Testis (tissue), 3 donors: ENCODE results near the gene NDUFA3. TPM values are rescaled to one million over a fixed set of nuclear protein-coding genes. Genes with fewer than 3 reads are reported as not detected.
"Not testable (repeated sequence)": the region's sequence is repeated elsewhere in the genome, so short reads cannot be mapped to it uniquely, and the experiment has no call there.

Experiments used
- DNase-seq: peaks from one replicate; pipeline ENCODE4 v3.0.0-alpha.2; 2019
- H3K27ac ChIP-seq, 2 donors: fragments of 200-600 bp; sonication (generic); one replicate each; pipeline ENCODE4 v1.5.1; 2019
- H3K27me3 ChIP-seq: fragments of 200-600 bp; sonication (generic); one replicate; pipeline ENCODE4 v1.5.1; 2019
- H3K36me3 ChIP-seq: fragments of 200-600 bp; sonication (generic); one replicate; pipeline ENCODE4 v1.5.1; 2017; ENCODE audit warnings: low read depth; ENCODE audit errors: missing control alignments
- H3K4me1 ChIP-seq: fragments of 200-600 bp; sonication (generic); one replicate; pipeline ENCODE4 v1.5.1; 2019
- H3K4me3 ChIP-seq, 2 donors: fragments of 200-600 bp; sonication (generic); one replicate each; pipeline ENCODE4 v1.5.1; 2017 to 2019
- H3K9me3 ChIP-seq: fragments of 200-600 bp; sonication (generic); one replicate; pipeline ENCODE4 v1.5.1; 2017
- POLR2A ChIP-seq: fragments of 450-650 bp; IDR thresholded peaks from one replicate; pipeline ENCODE4 v1.6.1; 2017; ENCODE audit warnings: antibody characterized with exemption, mild to moderate bottlenecking, moderate library complexity
- WGBS, 2 donors: methylation state at CpG; one replicate each; pipeline ENCODE4 v1.1.5; 2018; 5-methylcytosine and 5-hydroxymethylcytosine counted together
- intact Hi-C: fragments of 100-400 bp; cut with DNase I; formaldehyde crosslinking; loops from one replicate; pipeline ENCODE4 v1.15.1; 2023; ENCODE audit warnings: low total_unique reads
- polyA plus RNA-seq: library from polyadenylated mRNA; stranded (reverse); fragments of 350-450 nt; fragmentation: Illumina TruSeq; extraction: RNeasy Lipid Tissue Mini Kit (QIAGEN cat#74804); gene quantifications from one replicate; pipeline ENCODE4 v1.2.3, GENCODE V29; 2014; ENCODE audit warnings: low read depth, low replicate concordance; ENCODE audit not compliant: insufficient read depth
- total RNA-seq, 2 donors: library from RNA; depleted of rRNA; stranded (reverse); fragments of >200 nt; gene quantifications; one replicate each; pipeline ENCODE4 v1.2.3, GENCODE V29; 2016
- TF ChIP-seq, protein P1 (sequence below), 3 experiments: fragments of 450-650 bp in 2 of 3; fragments of 200-600 bp in 1 of 3; sonication (generic) in 1 of 3; IDR thresholded peaks; one replicate each; pipeline ENCODE4 v1.5.1; 2016 to 2019; ENCODE audit warnings: antibody characterized with exemption in 3 of 3, mild to moderate bottlenecking in 2 of 3, moderate library complexity in 1 of 3

The NDUFA3 gene
- total and polyA plus RNA-seq, 3 donors from 2014 or later: 40.0 to 251 (median 55.6) TPM

DNA sequence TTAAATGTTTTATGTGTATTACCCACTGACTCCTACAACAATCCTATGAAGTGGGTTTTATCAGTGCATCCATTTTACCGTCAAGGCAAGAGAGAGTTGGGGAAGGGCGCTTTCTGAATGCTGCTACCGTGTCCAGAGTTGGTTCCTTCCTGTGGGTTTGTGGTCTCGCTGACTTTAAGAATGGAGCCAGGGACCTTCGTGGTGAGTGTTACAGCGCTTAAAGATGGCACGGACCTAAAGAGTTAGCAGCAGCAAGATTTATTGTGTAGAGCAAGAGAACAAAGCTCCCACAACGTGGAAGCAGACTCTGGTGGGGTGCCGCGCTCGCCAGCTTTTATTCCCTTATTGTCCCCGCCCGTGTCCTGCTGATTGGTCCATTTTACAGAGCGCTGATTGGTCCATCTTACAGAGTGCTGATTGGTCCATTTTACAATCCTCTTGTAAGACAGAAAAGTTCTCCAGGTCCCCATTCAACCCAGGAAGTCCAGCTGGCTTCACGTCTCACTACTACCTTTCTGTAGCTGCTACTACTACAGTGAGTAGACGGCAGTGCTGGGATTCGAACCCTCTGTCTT, 8.1 kb upstream of the NDUFA3 start:
- intact Hi-C loops: no loop called here
- Histone ChIP-seq H3K4me3 (peak overlapping the region; percentile 12 to 23), H3K27me3 (no peaks in the 10 kb centered on the region), H3K4me1 (peaks cover 7% of the 10 kb centered on the region), H3K27ac (no peak overlapping the region), H3K9me3 (no peaks in the 10 kb centered on the region), H3K36me3 (no peaks in the 10 kb centered on the region)
- DNase-seq: peak; percentile 61
- TF ChIP-seq, protein P1, sequence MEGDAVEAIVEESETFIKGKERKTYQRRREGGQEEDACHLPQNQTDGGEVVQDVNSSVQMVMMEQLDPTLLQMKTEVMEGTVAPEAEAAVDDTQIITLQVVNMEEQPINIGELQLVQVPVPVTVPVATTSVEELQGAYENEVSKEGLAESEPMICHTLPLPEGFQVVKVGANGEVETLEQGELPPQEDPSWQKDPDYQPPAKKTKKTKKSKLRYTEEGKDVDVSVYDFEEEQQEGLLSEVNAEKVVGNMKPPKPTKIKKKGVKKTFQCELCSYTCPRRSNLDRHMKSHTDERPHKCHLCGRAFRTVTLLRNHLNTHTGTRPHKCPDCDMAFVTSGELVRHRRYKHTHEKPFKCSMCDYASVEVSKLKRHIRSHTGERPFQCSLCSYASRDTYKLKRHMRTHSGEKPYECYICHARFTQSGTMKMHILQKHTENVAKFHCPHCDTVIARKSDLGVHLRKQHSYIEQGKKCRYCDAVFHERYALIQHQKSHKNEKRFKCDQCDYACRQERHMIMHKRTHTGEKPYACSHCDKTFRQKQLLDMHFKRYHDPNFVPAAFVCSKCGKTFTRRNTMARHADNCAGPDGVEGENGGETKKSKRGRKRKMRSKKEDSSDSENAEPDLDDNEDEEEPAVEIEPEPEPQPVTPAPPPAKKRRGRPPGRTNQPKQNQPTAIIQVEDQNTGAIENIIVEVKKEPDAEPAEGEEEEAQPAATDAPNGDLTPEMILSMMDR (IDR thresholded peaks at IDR 0.05): no peak
- no peak for TF ChIP-seq POLR2A
- WGBS, 2 donors: 72 to 73% methylated on average over 17 of the region's 17 CpGs

DNA sequence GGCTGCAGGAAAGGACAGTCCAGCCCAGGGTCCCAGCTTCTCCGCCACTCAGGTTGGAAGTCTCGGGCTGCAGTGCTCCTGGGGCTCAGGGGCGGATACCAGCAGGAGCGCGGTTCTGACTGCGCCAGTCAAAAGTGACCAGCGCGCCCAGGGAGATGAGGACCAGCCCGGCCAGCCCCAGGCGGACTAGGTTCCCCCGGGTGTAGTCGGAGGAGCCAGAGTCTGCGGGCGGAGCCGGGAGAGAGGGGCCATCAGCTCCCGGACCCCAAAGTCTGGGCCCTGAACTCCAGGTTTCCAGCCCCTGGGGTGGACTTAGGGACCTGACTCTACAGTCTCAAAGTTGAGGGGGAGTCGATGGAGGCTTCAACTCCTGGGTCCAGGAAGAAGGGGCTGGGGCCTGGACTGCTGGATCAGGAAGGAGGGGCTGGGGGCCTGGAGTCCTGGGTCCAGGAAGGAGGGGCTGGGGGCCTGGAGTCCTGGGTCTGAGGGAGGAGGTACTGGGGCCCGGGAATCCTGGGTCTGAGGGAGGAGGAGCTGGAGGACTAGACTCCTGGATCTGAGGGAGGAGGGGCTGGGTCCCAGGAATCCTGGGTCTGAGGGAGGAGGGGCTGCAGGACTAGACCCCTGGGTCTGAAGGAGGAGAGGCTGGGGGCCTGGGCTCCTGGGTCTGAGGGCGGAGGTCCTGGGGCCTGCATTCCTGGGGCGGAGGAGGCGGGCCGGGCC, 7.4 kb upstream of the NDUFA3 start:
- H3K4me3 ChIP-seq: peak overlapping the region; percentile 12 to 44
- 7 to 53% methylated on average over 7 to 21 of the region's 22 CpGs for WGBS, 2 donors
- no peaks in the 10 kb centered on the region for H3K27me3 ChIP-seq
- TF ChIP-seq POLR2A: no peak
- TF ChIP-seq, protein P1 (IDR thresholded peaks at IDR 0.05): no peak
- no peak for DNase-seq
- H3K36me3 ChIP-seq: no peaks in the 10 kb centered on the region
- H3K27ac ChIP-seq: no peak overlapping the region
- intact Hi-C loops: no loop called here
- H3K4me1 ChIP-seq: peaks cover 7% of the 10 kb centered on the region
- no peaks in the 10 kb centered on the region for H3K9me3 ChIP-seq

DNA sequence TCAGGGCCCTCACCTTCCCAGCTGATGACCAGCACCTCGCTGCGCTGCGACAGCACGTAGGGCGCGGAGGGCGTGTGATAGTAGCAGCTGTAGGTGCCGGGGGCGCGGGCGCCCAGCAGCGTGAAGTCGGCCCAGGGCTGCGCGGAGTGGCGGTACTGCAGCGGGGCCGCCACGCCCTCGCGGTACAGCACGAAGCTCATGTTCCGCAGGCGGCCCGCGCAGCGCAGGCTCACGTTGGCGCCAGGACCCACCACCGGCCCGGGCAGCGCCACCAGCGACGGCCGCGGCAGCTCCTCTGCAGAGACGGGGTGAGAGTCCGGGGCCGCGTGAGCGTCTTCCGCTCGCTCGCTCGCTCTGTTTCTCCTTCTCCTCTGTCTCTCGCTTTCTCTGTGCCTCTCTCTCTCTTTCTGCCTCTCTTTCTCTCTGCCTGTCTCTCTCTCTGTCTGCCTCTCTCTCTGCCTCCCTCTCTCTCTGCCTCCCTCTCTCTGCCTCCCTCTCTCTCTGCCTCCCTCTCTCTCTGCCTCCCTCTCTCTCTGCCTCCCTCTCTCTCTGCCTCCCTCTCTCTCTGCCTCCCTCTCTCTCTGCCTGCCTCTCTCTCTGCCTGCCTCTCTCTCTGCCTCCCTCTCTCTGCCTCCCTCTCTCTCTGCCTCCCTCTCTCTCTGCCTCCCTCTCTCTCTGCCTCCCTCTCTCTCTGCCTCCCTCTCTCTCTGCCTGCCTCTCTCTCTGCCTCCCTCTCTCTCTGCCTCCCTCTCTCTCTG, 6.6 kb upstream of the NDUFA3 start:
- H3K27me3 ChIP-seq, H3K9me3 ChIP-seq, H3K36me3 ChIP-seq, H3K4me1 ChIP-seq, intact Hi-C loops: not testable (repeated sequence)
- TF ChIP-seq, protein P1 (IDR thresholded peaks at IDR 0.05): peak in 1 of 3 experiments; percentile 32
- peak; percentile 56 for DNase-seq
- 1% methylated on average over 33 to 34 of the region's 46 CpGs for WGBS, 2 donors
- Histone ChIP-seq H3K4me3 (peak overlapping the region; percentile 0 to 44), H3K27ac (peak overlapping the region in 1 of 2 donors; percentile 68)

DNA sequence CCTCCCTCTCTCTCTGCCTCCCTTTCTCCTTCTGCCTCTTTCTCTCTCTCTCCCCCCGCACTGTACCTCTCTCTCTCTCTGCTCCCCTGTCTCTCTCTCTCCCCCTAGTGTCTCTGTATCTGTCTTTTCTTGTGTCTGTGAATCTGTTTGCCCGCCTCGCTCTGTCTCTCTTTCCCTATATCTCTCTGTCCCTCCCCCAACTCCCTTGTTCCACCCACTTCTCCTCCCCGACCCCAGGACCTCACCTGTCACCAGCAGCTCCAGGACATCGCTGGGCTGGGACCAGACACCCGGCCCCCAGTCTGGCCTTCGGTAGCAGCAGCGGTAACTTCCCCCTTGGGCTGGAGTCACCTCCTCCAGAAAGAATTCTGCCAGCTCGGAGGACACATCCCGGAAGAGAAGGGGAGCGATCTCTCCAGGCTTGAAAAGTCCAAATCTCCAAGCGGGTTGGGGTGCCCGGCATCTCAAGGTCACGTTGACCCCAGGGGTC, 6.0 kb upstream of the NDUFA3 start:
- Histone ChIP-seq H3K27ac (peak overlapping the region; percentile 41 to 68), H3K4me3 (peak overlapping the region in 1 of 2 donors; percentile 18), H3K27me3 (no peaks in the 10 kb centered on the region), H3K9me3 (no peaks in the 10 kb centered on the region), H3K36me3 (no peaks in the 10 kb centered on the region), H3K4me1 (peaks cover 7% of the 10 kb centered on the region)
- TF ChIP-seq, protein P1 (IDR thresholded peaks at IDR 0.05): peak in 1 of 3 experiments; percentile 14
- TF ChIP-seq POLR2A: no peak
- peak; percentile 34 for DNase-seq
- WGBS, 2 donors: 9 to 21% methylated on average over 14 of the region's 14 CpGs
- intact Hi-C loops: no loop called here
